ENCODE data around the gene NKTR.

- TF ChIP-seq EP300 (IDR thresholded peaks at IDR 0.05; ENCODE audit: borderline replicate concordance in 1 of 2, low read depth in 1 of 2, low read length in 1 of 2): no peak
- TF ChIP-seq RAD21 (IDR thresholded peaks at IDR 0.05; ENCODE audit: low read length): no peak
Measured at GRCh38 chr3:42690191-42690590, 89.7 kb downstream of the NKTR start.
